ENCODE data around the gene LTBR. TPM values are rescaled to one million over a fixed set of nuclear protein-coding genes. Genes with fewer than 3 reads are reported as not detected.
A peak's percentile ranks its signal among the peaks of the same experiment; 100 is the strongest.

Gene LTBR
- polyA plus RNA-seq, 3 donors, result 56.4 to 108 (median 60.6) TPM

DNA sequence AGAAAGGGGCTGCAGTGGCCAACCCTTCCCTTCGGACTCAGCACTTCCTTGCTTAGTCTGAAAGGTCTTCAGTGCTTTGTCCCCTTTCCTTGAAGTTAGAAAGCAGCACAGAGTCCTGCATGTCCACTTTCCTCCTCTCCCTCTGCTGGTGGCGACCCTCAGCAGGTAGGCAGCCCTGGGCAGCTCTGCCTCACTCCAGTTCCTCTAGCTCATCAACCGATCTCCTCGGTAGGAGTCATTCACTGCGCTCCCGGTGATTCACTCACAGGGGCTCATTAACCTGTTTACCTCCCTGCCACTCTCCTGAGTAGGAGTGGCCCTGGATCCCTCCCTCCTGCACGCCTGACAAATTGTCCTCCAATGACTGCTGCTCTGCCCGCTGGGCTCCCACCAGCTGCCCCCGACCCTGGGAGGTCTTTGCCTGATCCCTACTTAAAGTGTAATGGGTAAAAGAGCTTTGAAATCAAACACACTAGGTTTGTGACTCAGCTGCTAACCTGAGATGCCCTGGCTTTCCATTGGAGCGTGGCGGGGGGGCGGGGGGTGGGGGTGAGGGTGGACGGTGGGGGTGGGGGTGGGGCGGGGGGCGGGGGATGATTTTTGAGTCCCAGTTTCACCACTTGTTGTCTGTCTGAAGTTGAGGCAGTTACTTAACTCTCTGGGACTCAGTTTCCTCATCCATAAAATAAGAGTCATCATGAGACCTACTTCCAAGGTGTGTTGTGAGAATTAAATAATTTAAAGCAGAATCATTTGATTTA is 12.8 kb upstream of the LTBR start:
- Mint-ChIP-seq H3K27me3 (ENCODE audit: low read depth in 3 of 3) (peaks cover 2 to 5% (median 2%) of the 10 kb centered on the region in 3 donors), H3K27ac (peak overlapping the region in 1 of 7 donors; percentile 41), H3K36me3 (peaks cover 0 to 2% of the 10 kb centered on the region in 2 donors), H3K4me1 (peaks cover 57% of the 10 kb centered on the region), H3K9me3 (no peaks in the 10 kb centered on the region), H3K4me3 (no peak overlapping the region)
- intact Hi-C loops (cut with micrococcal nuclease), result no loop called here
- TF ChIP-seq, protein P1, sequence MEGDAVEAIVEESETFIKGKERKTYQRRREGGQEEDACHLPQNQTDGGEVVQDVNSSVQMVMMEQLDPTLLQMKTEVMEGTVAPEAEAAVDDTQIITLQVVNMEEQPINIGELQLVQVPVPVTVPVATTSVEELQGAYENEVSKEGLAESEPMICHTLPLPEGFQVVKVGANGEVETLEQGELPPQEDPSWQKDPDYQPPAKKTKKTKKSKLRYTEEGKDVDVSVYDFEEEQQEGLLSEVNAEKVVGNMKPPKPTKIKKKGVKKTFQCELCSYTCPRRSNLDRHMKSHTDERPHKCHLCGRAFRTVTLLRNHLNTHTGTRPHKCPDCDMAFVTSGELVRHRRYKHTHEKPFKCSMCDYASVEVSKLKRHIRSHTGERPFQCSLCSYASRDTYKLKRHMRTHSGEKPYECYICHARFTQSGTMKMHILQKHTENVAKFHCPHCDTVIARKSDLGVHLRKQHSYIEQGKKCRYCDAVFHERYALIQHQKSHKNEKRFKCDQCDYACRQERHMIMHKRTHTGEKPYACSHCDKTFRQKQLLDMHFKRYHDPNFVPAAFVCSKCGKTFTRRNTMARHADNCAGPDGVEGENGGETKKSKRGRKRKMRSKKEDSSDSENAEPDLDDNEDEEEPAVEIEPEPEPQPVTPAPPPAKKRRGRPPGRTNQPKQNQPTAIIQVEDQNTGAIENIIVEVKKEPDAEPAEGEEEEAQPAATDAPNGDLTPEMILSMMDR (IDR thresholded peaks at IDR 0.05), result no peak
- H3K79me2 ChIP-seq (ENCODE audit: insufficient read depth, low read length), result no peaks in the 10 kb centered on the region
- H3K4me3 ChIP-seq (replicated peaks in 1 of 3; ENCODE audit: low read depth in 2 of 3, low read length in 3 of 3), result no peak overlapping the region
- no peak overlapping the region for H3K9ac ChIP-seq (ENCODE audit: insufficient read depth, low read length, poor library complexity, severe bottlenecking)
- no peak overlapping the region for H3K27ac ChIP-seq (ENCODE audit: low read depth in 1 of 2, low read length in 2 of 2)
- no peak overlapping the region for H2AFZ ChIP-seq (ENCODE audit: insufficient read depth, low read depth, low read length, poor library complexity, severe bottlenecking)
- H3K27me3 ChIP-seq (ENCODE audit: control insufficient read depth in 2 of 2, insufficient read depth in 2 of 2, low read length in 2 of 2), result no peaks in the 10 kb centered on the region
- WGBS (ENCODE audit: insufficient coverage), result 75% methylated on average over 2 of the region's 15 CpGs
- H3K36me3 ChIP-seq (replicated peaks in 1 of 2; ENCODE audit: control insufficient read depth in 1 of 2, insufficient read depth in 2 of 2, low read length in 2 of 2), result no peaks in the 10 kb centered on the region
- no peak overlapping the region for H3K4me2 ChIP-seq (replicated peaks; ENCODE audit: extremely low read depth, low read length, poor library complexity, severe bottlenecking)
- H3K4me1 ChIP-seq (ENCODE audit: control insufficient read depth in 1 of 2, insufficient read depth in 2 of 2, low read length in 2 of 2), result peaks cover 41 to 56% of the 10 kb centered on the region in 2 donors
- no peaks in the 10 kb centered on the region for H4K20me1 ChIP-seq (ENCODE audit: insufficient read depth, low read length)
- no peaks in the 10 kb centered on the region for H3K9me3 ChIP-seq (replicated peaks in 1 of 2; ENCODE audit: control insufficient read depth in 1 of 2, insufficient read depth in 1 of 2, low read length in 2 of 2)
- no peak for DNase-seq

DNA sequence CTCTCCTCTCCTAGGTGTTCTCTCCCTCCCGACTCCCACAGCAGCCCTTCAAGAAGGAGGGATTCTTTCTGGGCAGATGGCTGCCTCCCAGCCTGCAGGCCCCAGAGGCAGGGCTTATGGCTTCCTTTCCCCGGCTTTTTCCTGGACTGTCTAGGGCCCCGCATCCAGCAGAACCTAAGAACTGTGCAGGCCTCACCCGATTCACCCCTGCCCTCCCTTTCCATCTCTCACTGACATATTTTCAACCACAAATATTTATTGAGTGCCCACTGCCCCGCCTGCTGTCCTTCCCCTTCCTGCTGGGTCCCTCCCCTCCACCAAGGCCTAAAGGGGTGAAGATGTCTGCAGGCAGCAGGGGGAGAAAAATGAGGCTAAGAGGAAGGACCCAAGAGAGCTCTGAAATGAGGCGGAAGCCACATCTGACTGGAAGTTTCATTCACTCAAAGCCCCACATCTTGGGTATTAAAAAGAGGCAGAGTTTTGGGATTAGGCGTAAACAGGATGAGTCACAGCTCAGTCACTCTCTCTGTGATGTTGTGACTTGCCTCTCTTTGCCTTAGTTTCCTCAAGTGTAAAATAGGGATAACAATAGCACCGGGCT is 11.5 kb upstream of the LTBR start:
- Histone ChIP-seq H3K36me3 (replicated peaks in 1 of 2; ENCODE audit: control insufficient read depth in 1 of 2, insufficient read depth in 2 of 2, low read length in 2 of 2) (no peaks in the 10 kb centered on the region), H3K9me3 (replicated peaks in 1 of 2; ENCODE audit: control insufficient read depth in 1 of 2, insufficient read depth in 1 of 2, low read length in 2 of 2) (no peaks in the 10 kb centered on the region), H3K79me2 (ENCODE audit: insufficient read depth, low read length) (no peaks in the 10 kb centered on the region), H3K4me1 (ENCODE audit: control insufficient read depth in 1 of 2, insufficient read depth in 2 of 2, low read length in 2 of 2) (peaks cover 50 to 62% of the 10 kb centered on the region in 2 donors), H3K27me3 (ENCODE audit: control insufficient read depth in 2 of 2, insufficient read depth in 2 of 2, low read length in 2 of 2) (no peaks in the 10 kb centered on the region), H3K4me3 (replicated peaks in 1 of 3; ENCODE audit: low read depth in 2 of 3, low read length in 3 of 3) (no peak overlapping the region), H3K4me2 (replicated peaks; ENCODE audit: extremely low read depth, low read length, poor library complexity, severe bottlenecking) (peak overlapping the region; percentile 29), H3K27ac (ENCODE audit: low read depth in 1 of 2, low read length in 2 of 2) (peak overlapping the region; percentile 21 to 29), H4K20me1 (ENCODE audit: insufficient read depth, low read length) (no peaks in the 10 kb centered on the region), H3K9ac (ENCODE audit: insufficient read depth, low read length, poor library complexity, severe bottlenecking) (no peak overlapping the region), H2AFZ (ENCODE audit: insufficient read depth, low read depth, low read length, poor library complexity, severe bottlenecking) (peak overlapping the region; percentile 60)
- Mint-ChIP-seq H3K9me3 (no peaks in the 10 kb centered on the region), H3K27me3 (ENCODE audit: low read depth in 3 of 3) (peaks cover 2 to 5% (median 2%) of the 10 kb centered on the region in 3 donors), H3K36me3 (peaks cover 0 to 2% of the 10 kb centered on the region in 2 donors), H3K27ac (peak overlapping the region in 6 of 7 donors; percentile 64 to 82 (median 72)), H3K4me3 (peak overlapping the region in 1 of 2 donors; percentile 37), H3K4me1 (peaks cover 65% of the 10 kb centered on the region)
- TF ChIP-seq, protein P1 (IDR thresholded peaks at IDR 0.05), result no peak
- DNase-seq, result peak in 2 of 3 donors; percentile 71 to 77
- WGBS (ENCODE audit: insufficient coverage), result 7% methylated on average over 4 of the region's 8 CpGs
- intact Hi-C loops (cut with micrococcal nuclease), result no loop called here

Measured in CD14-positive monocyte (primary cell).